GM21576 (cell line): Measurements from ENCODE around the gene KRT13.

Experiments used
- ATAC-seq: cut with Tn5 transposase; IDR thresholded peaks from one replicate; pipeline ENCODE4 v1.9.1; 2021; ENCODE audit warnings: mild to moderate bottlenecking, moderate library complexity; ENCODE audit not compliant: unreplicated experiment

Gene KRT13

DNA sequence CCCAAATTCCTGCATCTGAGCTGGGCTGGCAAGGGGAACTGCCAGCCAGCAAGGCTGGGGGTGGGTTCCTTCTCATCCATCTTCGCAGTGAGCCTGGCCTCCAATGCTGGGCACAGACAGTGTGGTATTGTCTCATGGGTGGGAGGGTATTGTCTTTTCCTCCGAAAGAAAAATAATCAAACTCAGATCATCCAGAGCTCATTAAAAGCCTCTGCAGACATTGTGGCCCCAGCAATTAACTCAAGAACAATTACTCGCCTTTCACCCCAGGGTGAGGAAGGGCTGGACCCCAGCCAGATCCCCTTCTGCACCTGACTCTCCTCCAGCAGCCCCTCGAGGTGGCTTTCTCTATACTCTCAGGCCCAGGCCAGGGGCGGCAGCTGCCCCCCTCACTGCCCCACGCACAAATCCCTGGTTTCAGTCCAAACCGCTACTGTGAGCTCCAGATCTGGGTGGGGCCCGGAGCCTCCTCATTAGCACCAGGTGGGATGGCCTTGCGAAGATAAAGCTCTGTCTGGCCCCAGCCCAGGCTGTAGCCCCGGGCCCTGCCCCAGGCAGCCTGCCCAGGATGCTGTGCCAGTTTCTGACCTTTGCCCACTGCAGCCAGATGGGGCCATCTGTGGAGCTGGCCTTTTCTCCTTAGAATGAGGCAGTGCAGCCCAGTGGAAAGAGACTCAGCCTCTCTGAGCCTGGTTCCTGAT lies 15.6 kb upstream of the KRT13 start:
- no peak for ATAC-seq

GRCh38 chr17:41519501-41520224 lies 14.3 kb upstream of the KRT13 start:
- no peak for ATAC-seq

DNA sequence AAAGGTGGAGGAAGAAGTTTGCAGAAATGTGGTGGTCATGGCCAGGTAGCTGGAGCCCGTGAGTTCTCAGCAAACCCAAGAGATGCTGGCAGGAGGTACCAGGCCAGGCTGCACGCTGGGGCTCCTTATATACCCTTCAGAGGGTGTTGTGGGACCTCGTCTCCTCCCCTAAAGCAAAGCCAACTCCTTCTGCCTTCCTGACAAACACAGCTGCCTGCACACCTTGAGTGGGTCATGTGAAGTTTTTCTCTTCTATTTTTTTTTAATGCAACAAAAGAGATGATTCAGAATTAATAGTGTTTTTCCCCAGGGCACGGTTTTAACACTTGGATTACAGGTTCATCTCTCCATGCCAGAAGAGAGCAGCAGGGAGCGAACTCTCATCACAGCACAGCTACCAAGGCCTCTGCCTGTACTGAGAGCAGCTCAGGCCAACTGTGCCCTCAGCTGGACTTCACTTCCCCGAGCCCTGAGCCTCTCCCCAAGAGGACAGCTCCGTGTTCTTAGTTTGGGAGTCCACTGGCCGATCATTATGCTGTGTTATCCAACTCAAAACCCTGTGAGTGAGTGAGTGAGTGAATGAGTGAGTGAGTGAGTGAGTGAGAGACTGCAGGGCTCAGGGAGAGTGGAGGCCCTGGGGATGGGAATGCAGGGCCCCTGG lies 13.5 kb upstream of the KRT13 start, which contains the start of gene KRT15:
Gene KRT15, minus strand, starts transcription at position 102 of the 661 bp plus-strand sequence. Its CDS starts 63 bp downstream, at position 39.
- no peak for ATAC-seq

DNA sequence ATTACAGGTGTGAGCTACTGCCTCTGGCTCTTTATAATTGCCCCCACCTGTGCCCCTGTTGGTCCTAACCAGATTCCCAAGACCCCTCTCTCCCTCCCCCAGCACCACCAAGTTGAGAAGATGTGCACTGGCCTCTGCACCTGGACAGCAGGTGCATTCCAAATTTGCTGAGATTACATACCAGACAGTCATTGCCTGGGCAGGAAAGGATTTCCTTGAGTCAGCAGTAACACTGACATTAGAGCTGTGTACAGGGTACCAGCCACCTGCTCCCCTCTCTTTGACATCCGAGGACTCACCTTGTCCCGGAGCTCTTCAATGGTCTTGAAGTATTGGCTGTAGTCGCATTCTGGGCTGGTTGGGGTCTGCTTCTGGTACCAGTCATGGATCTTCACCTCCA lies 12.6 kb upstream of the KRT13 start:
- no peak for ATAC-seq

GRCh38 chr17:41516830-41517283 lies 11.4 kb upstream of the KRT13 start:
- ATAC-seq: no peak

DNA sequence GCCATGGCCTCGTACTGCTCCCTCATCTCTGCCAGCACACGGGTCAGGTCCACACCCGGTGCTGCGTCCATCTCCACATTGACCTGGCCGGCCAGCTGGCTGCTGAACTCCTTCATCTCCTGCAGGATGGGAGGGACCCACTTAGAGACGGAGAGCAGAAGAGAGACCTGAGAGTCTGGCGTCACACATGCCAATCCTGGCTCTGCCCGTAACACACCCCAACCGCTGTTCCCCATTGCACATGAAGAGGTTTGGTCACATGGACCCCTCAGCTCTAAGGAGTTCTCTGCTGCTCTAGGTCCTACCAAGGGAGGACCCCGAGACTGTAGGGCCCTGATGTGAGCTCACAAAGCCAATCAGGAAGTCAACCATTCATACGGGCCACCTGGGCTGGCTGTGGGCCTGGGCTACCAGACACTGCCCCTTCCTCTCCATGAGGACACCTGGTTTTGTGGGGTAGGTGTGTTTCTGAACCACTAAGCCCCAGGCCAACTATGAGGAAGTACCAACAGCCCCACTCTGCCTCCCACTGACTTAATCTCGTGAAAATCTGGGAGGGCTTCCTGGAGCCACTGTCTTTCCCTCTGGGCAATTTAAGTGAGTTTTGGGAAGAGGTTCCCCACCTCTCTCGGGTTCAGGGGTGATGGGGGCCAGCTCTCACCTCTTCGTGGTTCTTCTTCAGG lies 10.9 kb upstream of the KRT13 start:
- no peak for ATAC-seq

- ATAC-seq: no peak
These were observed 7.7 kb upstream of the KRT13 start for GRCh38 chr17:41513168-41513547.

DNA sequence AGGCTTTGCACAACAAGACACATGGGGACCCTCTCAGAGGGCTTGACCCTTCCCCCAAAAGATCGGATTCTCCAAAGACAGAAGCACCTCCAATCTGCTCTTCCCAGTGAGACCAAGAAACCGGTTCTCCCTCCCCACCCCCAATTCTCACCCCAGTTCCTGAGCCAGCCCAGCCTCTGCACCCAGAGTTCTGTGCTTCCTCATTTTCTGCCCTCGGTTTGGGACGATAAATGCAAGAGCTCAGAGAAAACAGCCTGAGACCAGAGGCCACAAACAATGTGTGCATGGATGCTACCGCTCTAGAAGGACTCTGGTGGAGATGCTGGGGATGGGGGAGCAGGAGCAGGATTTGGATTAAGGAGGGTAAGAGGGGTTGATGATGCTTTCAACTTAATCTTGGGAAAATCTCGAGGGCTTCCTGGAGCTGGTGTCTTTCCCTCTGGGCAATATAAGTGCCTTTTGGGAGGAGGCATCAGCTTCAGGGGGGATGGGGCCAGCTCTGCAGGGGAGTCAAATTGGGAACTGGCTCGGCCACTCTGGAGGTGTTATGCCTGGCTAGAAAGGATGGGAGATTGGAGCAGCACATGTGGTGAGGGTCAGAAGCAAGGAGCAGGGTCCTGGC lies 7.2 kb upstream of the KRT13 start:
- no peak for ATAC-seq

DNA sequence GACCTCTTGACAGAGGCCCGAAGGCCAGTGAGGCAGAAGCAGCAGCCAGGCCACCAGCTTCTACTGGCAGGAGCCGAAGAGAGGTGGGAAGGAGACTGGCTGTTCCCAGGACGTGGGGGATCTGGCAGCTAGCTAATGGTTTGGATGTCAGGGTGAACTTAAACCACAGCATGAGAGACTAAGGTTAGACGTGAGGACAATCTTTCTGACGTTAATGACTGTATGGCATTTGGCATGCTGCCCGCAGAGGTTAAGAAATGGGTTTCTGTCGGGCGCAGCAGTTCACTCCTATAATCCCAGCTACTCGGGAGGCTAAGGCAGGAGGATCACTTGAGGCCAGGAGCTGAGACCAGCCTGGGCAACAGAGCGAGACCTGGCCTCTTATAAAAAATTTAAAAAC lies 6.3 kb upstream of the KRT13 start:
- no peak for ATAC-seq

GRCh38 chr17:41511116-41511515 lies 5.7 kb upstream of the KRT13 start:
- ATAC-seq: no peak

GRCh38 chr17:41510251-41511065 lies 5.0 kb upstream of the KRT13 start:
- no peak for ATAC-seq

GRCh38 chr17:41507315-41507880 lies 2.0 kb upstream of the KRT13 start:
- no peak for ATAC-seq

- no peak for ATAC-seq
These were observed 676 bp upstream of the KRT13 start for GRCh38 chr17:41505809-41506767.

DNA sequence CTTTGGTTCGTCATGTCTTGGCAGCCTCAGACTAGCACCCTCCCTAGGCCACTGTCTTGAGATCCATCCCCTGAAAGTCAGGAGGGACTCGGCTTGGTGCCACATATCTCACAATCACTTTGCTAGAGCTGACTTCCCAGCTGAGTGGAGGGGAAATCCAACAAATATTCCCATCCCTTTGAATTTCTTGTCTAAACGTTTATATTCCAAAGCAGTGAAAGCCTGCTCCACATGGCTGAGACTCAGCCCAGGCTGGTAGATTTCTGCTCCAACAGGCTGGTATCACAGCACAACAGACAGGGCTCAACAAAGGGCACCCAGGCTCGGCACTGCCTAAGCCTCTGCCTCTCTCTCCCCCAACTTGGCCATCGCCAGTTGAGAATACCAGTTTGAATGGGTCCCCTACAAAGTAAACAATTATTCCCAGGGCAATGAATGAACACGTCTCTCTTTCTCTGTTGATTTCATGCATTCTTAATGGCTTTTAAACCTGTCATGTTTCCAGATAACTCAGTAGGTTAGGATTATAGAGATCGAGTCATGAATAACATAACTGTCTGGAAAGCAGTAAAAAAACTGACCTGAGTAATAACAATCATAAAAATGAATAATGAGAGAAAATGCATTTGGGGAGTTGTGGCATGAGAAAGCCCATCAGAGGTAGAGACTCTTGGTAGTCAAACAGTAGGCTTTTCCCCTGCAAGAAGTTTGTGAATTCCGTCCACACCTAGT lies 1.0 kb downstream of the KRT13 start:
- no peak for ATAC-seq

GRCh38 chr17:41503202-41503601 lies 2.2 kb downstream of the KRT13 start:
- ATAC-seq: no peak

- ATAC-seq: no peak
These were observed 5.1 kb downstream of the KRT13 start for GRCh38 chr17:41500131-41500911.

- no peak for ATAC-seq
These were observed 5.7 kb downstream of the KRT13 start for GRCh38 chr17:41499714-41500113.
